Suprapubic skin (tissue), 4 donors: ENCODE results near the gene CLTB.

Source experiments
- EP300 ChIP-seq: sonication (generic); formaldehyde crosslinking; IDR thresholded peaks from one replicate; pipeline ENCODE4 v1.6.1; 2017; ENCODE audit warnings: antibody characterized with exemption
- POLR2A ChIP-seq, 2 donors: fragments of 450-650 bp; IDR thresholded peaks; one replicate each; pipeline ENCODE4 v1.6.1; 2017; ENCODE audit warnings: antibody characterized with exemption in 2 of 2, mild to moderate bottlenecking in 2 of 2, moderate library complexity in 2 of 2
- POLR2AphosphoS5 ChIP-seq, 3 donors: sonication (generic); formaldehyde crosslinking; IDR thresholded peaks; one replicate each; pipeline ENCODE4 v1.6.1; 2017; ENCODE audit warnings: antibody characterized with exemption in 3 of 3
- TF ChIP-seq, protein P1 (sequence below), 2 donors: fragments of 200-600 bp in 1 of 2; fragments of 450-650 bp in 1 of 2; sonication (generic) in 1 of 2; IDR thresholded peaks; one replicate each; pipeline ENCODE4 v1.5.1; 2016 to 2019; ENCODE audit warnings: antibody characterized with exemption in 2 of 2, mild to moderate bottlenecking in 1 of 2, moderate library complexity in 1 of 2

DNA sequence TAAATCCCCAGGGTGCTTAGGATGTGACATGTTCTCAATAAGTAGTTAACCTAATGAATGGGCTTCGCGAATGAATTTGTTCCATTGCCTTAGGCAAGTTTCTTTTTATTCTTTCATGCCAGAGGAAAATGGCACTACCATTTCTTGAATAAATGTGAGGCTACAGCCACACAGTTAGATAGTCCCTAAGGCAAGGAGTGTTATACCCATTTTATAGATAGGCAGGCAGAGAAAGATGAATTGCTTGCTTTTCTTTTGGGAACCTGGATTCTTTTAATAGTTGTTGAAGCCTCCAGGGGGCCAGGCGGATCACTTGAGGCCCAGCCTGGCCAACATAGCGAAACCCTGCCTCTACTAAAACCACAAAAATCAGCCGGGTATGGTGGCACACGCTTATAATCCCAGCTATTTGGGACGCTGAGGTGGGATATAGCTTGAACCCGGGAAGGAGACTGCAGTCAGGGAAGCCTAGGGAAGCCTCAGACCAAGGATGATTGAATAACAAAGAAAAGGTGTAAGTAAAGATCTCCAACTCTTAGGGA lies 28.9 kb downstream of the CLTB start:
- TF ChIP-seq, protein P1, sequence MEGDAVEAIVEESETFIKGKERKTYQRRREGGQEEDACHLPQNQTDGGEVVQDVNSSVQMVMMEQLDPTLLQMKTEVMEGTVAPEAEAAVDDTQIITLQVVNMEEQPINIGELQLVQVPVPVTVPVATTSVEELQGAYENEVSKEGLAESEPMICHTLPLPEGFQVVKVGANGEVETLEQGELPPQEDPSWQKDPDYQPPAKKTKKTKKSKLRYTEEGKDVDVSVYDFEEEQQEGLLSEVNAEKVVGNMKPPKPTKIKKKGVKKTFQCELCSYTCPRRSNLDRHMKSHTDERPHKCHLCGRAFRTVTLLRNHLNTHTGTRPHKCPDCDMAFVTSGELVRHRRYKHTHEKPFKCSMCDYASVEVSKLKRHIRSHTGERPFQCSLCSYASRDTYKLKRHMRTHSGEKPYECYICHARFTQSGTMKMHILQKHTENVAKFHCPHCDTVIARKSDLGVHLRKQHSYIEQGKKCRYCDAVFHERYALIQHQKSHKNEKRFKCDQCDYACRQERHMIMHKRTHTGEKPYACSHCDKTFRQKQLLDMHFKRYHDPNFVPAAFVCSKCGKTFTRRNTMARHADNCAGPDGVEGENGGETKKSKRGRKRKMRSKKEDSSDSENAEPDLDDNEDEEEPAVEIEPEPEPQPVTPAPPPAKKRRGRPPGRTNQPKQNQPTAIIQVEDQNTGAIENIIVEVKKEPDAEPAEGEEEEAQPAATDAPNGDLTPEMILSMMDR (IDR thresholded peaks at IDR 0.05): no peak
- no peak for TF ChIP-seq POLR2A (IDR thresholded peaks at IDR 0.05)
- TF ChIP-seq POLR2AphosphoS5 (IDR thresholded peaks at IDR 0.05): no peak
- TF ChIP-seq EP300: no peak
